ENCODE results near the gene TRIM41.
"Not testable (repeated sequence)": the region's sequence is repeated elsewhere in the genome, so short reads cannot be mapped to it uniquely, and the experiment has no call there.

GRCh38 chr5:181267291-181267904 is 44.3 kb downstream of the TRIM41 start:
- 0 out of 2 replicates have a peak, but pooled peaks have one; percentile 21 for TF ChIP-seq CTCF (conservative IDR thresholded peaks at IDR 0.05)
- TF ChIP-seq EZH2 (IDR thresholded peaks at IDR 0.05; ENCODE audit: low read depth): not testable (repeated sequence)
